HCT116 (cell line): ENCODE data around the gene ORAI2. TPM values are rescaled to one million over a fixed set of nuclear protein-coding genes. Genes with fewer than 3 reads are reported as not detected.
"Not testable (repeated sequence)": the region's sequence is repeated elsewhere in the genome, so short reads cannot be mapped to it uniquely, and the experiment has no call there.

Source experiments
- ATAC-seq: fragments of 200-7000 bp; cut with Tn5 transposase; 2 replicates; pipeline ENCODE4 v1.9.1; 2020; ENCODE audit warnings: mild to moderate bottlenecking, moderate library complexity
- BruUV-seq: library from RNA; stranded (reverse); fragments of 400-500 nt; replicated peaks from 2 replicates; lab custom pipeline; 2021; lab: Mats Ljungman, UMichigan
- CTCF ChIA-PET: fragments of 300-600 bp; sonication (Branson Sonifier 250); formaldehyde crosslinking; loops from one replicate; lab custom pipeline; 2021; ENCODE audit warnings: antibody characterized with exemption; lab: Charles Lee
- POLR2A ChIA-PET: fragments of 300-600, 350-600 bp; sonication (Branson Sonifier 250); formaldehyde crosslinking; loops from one replicate; lab custom pipeline; 2021; ENCODE audit warnings: antibody characterized with exemption; lab: Charles Lee
- RAD21 ChIA-PET, 2 experiments: fragments of 300-600 bp; sonication (Branson Sonifier 250); formaldehyde crosslinking; loops; one replicate each; lab custom pipeline; 2023; ENCODE audit warnings: low total read pairs in 2 of 2; ENCODE audit not compliant: uncharacterized antibody in 2 of 2, unreplicated experiment in 2 of 2, low non-redundant PET in 1 of 2; lab: Charles Lee
- DNase-seq: peaks from one replicate; pipeline ENCODE4 v3.0.0-alpha.2; 2010; ENCODE audit warnings: low read depth, low spot score
- H2AFZ ChIP-seq: fragments of 200-600 bp; shearing (Covaris generic), sonication (generic); 2 replicates; pipeline ENCODE4 v1.6.1; 2017; ENCODE audit warnings: low read depth, mixed run types, mixed read lengths, antibody characterized with exemption, low read length; ENCODE audit not compliant: poor library complexity, severe bottlenecking
- H3K27ac ChIP-seq: 2 replicates; pipeline ENCODE4 v1.5.1; 2012; ENCODE audit warnings: low read depth, low read length
- H3K27me3 ChIP-seq: fragments of 200-600 bp; sonication (generic); 2 replicates; pipeline ENCODE4 v1.6.1; 2016; ENCODE audit warnings: mixed run types, low read length, mixed read lengths; ENCODE audit not compliant: insufficient read depth
- H3K36me3 ChIP-seq, 2 experiments: fragments of 200-500 bp in 1 of 2; fragments of 200-600 bp in 1 of 2; sonication (Bioruptor generic) in 1 of 2; sonication (generic) in 1 of 2; 2 replicates each; pipeline versions ENCODE4 v1.5.1 to v1.6.1; 2014 to 2016; ENCODE audit warnings: low read length in 2 of 2, inconsistent platforms in 1 of 2, mixed read lengths in 1 of 2, mixed run types in 1 of 2; ENCODE audit not compliant: insufficient read depth in 2 of 2, control insufficient read depth in 1 of 2
- H3K4me1 ChIP-seq, 2 experiments: fragments of 200-600 bp in 1 of 2; sonication (generic) in 1 of 2; 2 replicates each; pipeline versions ENCODE4 v1.5.1 to v1.6.1; 2012 to 2017; ENCODE audit warnings: low read length in 2 of 2, inconsistent platforms in 1 of 2, mild to moderate bottlenecking in 1 of 2, mixed read lengths in 1 of 2, mixed run types in 1 of 2, moderate library complexity in 1 of 2; ENCODE audit not compliant: insufficient read depth in 2 of 2, control insufficient read depth in 1 of 2
- H3K4me2 ChIP-seq: fragments of 200-600 bp; sonication (generic); 2 replicates; pipeline ENCODE4 v1.6.1; 2017; ENCODE audit warnings: mixed run types, low read length, mixed read lengths
- H3K4me3 ChIP-seq, 2 experiments: fragments of 200-600 bp in 1 of 2; sonication (generic) in 1 of 2; replicated peaks in 1 of 2; 2 replicates each; pipeline ENCODE4 v1.5.1; 2011 to 2016; ENCODE audit warnings: low read length in 2 of 2, control low read depth in 1 of 2, low read depth in 1 of 2, mild to moderate bottlenecking in 1 of 2, mixed read lengths in 1 of 2, mixed run types in 1 of 2
- H3K79me2 ChIP-seq: fragments of 200-600 bp; sonication (generic); 2 replicates; pipeline ENCODE4 v1.6.1; 2017; ENCODE audit warnings: mild to moderate bottlenecking, mixed run types, low read length, moderate library complexity, mixed read lengths; ENCODE audit not compliant: insufficient read depth
- H3K9ac ChIP-seq: fragments of 200-600 bp; sonication (generic); 2 replicates; pipeline ENCODE4 v1.6.1; 2016; ENCODE audit warnings: low read length, mixed read lengths
- H3K9me2 ChIP-seq: fragments of 200-600 bp; sonication (generic), shearing (Covaris generic); 2 replicates; pipeline ENCODE4 v1.6.1; 2017; ENCODE audit warnings: mixed run types, mild to moderate bottlenecking, moderate library complexity; ENCODE audit not compliant: insufficient read depth
- H3K9me3 ChIP-seq, 2 experiments: fragments of 200-500 bp in 1 of 2; fragments of 200-600 bp in 1 of 2; sonication (Bioruptor generic) in 1 of 2; sonication (generic) in 1 of 2; 2 replicates each; pipeline ENCODE4 v1.6.1; 2014 to 2017; ENCODE audit warnings: low read length in 2 of 2, mixed read lengths in 2 of 2, inconsistent platforms in 1 of 2, low read depth in 1 of 2, mild to moderate bottlenecking in 1 of 2, mixed run types in 1 of 2, moderate library complexity in 1 of 2; ENCODE audit not compliant: control insufficient read depth in 1 of 2, insufficient read depth in 1 of 2
- H4K20me1 ChIP-seq: fragments of 200-600 bp; sonication (generic), shearing (Covaris generic); 2 replicates; pipeline ENCODE4 v1.6.1; 2017; ENCODE audit warnings: mixed run types, mild to moderate bottlenecking, moderate library complexity; ENCODE audit not compliant: insufficient read depth
- CEBPB ChIP-seq: IDR thresholded peaks from 2 replicates; pipeline ENCODE4 v1.6.1; 2012; ENCODE audit warnings: low read depth
- EGR1 ChIP-seq: IDR thresholded peaks from 2 replicates; pipeline ENCODE4 v1.6.1; 2012; ENCODE audit warnings: low read depth
- ELF1 ChIP-seq: IDR thresholded peaks from 2 replicates; pipeline ENCODE4 v1.6.1; 2012; ENCODE audit warnings: low read depth, borderline replicate concordance
- MAX ChIP-seq: IDR thresholded peaks from 2 replicates; pipeline ENCODE4 v1.6.1; 2012
- SIN3A ChIP-seq: IDR thresholded peaks from 2 replicates; pipeline ENCODE4 v1.6.1; 2012; ENCODE audit warnings: low read depth
- SP1 ChIP-seq: IDR thresholded peaks from 2 replicates; pipeline ENCODE4 v1.6.1; 2012; ENCODE audit warnings: low read depth
- SRF ChIP-seq: IDR thresholded peaks from 2 replicates; pipeline ENCODE4 v1.6.1; 2012; ENCODE audit warnings: low read depth
- TCF7L2 ChIP-seq: IDR thresholded peaks from 2 replicates; pipeline ENCODE4 v1.7.0; 2011; ENCODE audit warnings: borderline replicate concordance, inconsistent platforms; ENCODE audit not compliant: insufficient read depth, insufficient read length; ENCODE audit errors: extremely low read depth
- intact Hi-C: fragments of 100-400 bp; cut with micrococcal nuclease; formaldehyde crosslinking; loops from 2 replicates; pipeline ENCODE4 v1.10.0; 2022
- total RNA-seq: library from RNA; stranded (reverse); gene quantifications from one replicate; pipeline ENCODE4 v1.2.1, GENCODE V29; 2021; ENCODE audit not compliant: unreplicated experiment
- TF ChIP-seq, protein P1 (sequence below), 3 experiments: fragments of 200-600 bp in 1 of 3; sonication (generic) in 1 of 3; IDR thresholded peaks in 2 of 3; conservative IDR thresholded peaks in 1 of 3; 2 replicates each; pipeline ENCODE4 v1.5.1; 2012 to 2017; ENCODE audit warnings: low read depth in 2 of 3, low read length in 2 of 3, antibody characterized with exemption in 1 of 3, borderline replicate concordance in 1 of 3, control low read depth in 1 of 3, mild to moderate bottlenecking in 1 of 3, mixed read lengths in 1 of 3, mixed run types in 1 of 3, moderate library complexity in 1 of 3; ENCODE audit not compliant: insufficient read depth in 1 of 3
- TF ChIP-seq, protein P2 (sequence below): IDR thresholded peaks from 2 replicates; pipeline ENCODE4 v1.6.1; 2011; ENCODE audit warnings: mild to moderate bottlenecking, low read length, moderate library complexity; ENCODE audit not compliant: insufficient replicate concordance; ENCODE audit errors: extremely low read depth

ORAI2 gene
- total RNA-seq, 1 experiment from 2014 or later: 13.2 TPM

DNA sequence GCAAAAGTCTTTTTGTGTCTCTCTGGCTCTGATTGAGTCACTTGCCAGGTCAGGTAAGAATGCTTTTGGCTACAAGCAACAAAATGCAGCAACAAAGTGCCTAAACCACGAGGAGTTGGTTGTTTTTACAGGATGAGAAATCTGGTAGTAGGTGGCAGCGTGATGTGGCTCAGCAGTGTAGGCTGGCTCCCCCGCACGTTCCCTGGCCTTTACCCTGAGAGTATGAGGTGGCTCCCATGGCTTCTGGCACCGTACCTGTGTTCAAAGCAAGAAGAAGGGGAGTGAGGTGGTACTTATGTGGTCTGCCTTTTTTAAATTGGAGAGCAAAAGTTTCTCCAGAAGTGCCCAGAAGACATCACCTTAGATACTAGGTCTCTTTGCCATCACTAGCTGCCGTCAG lies 25.5 kb upstream of the ORAI2 start:
- H3K9me3 ChIP-seq: no peaks in the 10 kb centered on the region
- H3K4me1 ChIP-seq: no peaks in the 10 kb centered on the region
- peaks cover 22% of the 10 kb centered on the region; the same call in 1 of the 2 replicates for H3K79me2 ChIP-seq
- no peak overlapping the region for H3K4me3 ChIP-seq
- H3K27me3 ChIP-seq: no peaks in the 10 kb centered on the region
- DNase-seq (no peak), ATAC-seq (no peak)
- no TSS peak for BruUV-seq
- ChIA-PET RAD21 (no interaction called here), POLR2A (no interaction called here), CTCF (no interaction called here)
- TF ChIP-seq, protein P1, sequence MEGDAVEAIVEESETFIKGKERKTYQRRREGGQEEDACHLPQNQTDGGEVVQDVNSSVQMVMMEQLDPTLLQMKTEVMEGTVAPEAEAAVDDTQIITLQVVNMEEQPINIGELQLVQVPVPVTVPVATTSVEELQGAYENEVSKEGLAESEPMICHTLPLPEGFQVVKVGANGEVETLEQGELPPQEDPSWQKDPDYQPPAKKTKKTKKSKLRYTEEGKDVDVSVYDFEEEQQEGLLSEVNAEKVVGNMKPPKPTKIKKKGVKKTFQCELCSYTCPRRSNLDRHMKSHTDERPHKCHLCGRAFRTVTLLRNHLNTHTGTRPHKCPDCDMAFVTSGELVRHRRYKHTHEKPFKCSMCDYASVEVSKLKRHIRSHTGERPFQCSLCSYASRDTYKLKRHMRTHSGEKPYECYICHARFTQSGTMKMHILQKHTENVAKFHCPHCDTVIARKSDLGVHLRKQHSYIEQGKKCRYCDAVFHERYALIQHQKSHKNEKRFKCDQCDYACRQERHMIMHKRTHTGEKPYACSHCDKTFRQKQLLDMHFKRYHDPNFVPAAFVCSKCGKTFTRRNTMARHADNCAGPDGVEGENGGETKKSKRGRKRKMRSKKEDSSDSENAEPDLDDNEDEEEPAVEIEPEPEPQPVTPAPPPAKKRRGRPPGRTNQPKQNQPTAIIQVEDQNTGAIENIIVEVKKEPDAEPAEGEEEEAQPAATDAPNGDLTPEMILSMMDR (IDR thresholded peaks at IDR 0.05 in 2 of 3, conservative IDR thresholded peaks at IDR 0.05 in 1 of 3; ENCODE audit: borderline replicate concordance in 1 of 3, insufficient read depth in 1 of 3, low read depth in 2 of 3, low read length in 2 of 3): no peak
- TF ChIP-seq SIN3A: no peak
- TF ChIP-seq TCF7L2: no peak
- no peak for TF ChIP-seq CEBPB
- no peak for TF ChIP-seq ELF1
- TF ChIP-seq SP1: no peak
- TF ChIP-seq, protein P2, sequence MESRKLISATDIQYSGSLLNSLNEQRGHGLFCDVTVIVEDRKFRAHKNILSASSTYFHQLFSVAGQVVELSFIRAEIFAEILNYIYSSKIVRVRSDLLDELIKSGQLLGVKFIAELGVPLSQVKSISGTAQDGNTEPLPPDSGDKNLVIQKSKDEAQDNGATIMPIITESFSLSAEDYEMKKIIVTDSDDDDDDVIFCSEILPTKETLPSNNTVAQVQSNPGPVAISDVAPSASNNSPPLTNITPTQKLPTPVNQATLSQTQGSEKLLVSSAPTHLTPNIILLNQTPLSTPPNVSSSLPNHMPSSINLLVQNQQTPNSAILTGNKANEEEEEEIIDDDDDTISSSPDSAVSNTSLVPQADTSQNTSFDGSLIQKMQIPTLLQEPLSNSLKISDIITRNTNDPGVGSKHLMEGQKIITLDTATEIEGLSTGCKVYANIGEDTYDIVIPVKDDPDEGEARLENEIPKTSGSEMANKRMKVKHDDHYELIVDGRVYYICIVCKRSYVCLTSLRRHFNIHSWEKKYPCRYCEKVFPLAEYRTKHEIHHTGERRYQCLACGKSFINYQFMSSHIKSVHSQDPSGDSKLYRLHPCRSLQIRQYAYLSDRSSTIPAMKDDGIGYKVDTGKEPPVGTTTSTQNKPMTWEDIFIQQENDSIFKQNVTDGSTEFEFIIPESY: no peak
- no peak for TF ChIP-seq MAX
- no peak for TF ChIP-seq SRF
- TF ChIP-seq EGR1: no peak
- H2AFZ ChIP-seq: no peak overlapping the region
- H3K9ac ChIP-seq: no peak overlapping the region
- peaks cover 48 to 56% of the 10 kb centered on the region in 2 experiments for H3K36me3 ChIP-seq
- no peak overlapping the region for H3K27ac ChIP-seq
- no peaks in the 10 kb centered on the region for H3K9me2 ChIP-seq
- H4K20me1 ChIP-seq: no peaks in the 10 kb centered on the region
- H3K4me2 ChIP-seq: no peak overlapping the region
- intact Hi-C loops: loop anchor here (2.0 kb wide), 1 partner anchor 57 kb away; the partner anchor contains the start of genes ALKBH4 and LRWD1

GRCh38 chr7:102408530-102408929 lies 24.8 kb upstream of the ORAI2 start:
- POLR2A ChIA-PET, H3K9me2 ChIP-seq, H3K4me3 ChIP-seq, H4K20me1 ChIP-seq, H3K9me3 ChIP-seq, H3K9ac ChIP-seq, H3K27ac ChIP-seq, H3K27me3 ChIP-seq, DNase-seq, H3K4me1 ChIP-seq, ATAC-seq, CTCF ChIA-PET, BruUV-seq, RAD21 ChIA-PET, H3K4me2 ChIP-seq, H2AFZ ChIP-seq: not testable (repeated sequence)
- Histone ChIP-seq H3K36me3 (peaks cover 49 to 54% of the 10 kb centered on the region in 2 experiments), H3K79me2 (peaks cover 25% of the 10 kb centered on the region; the same call in 1 of the 2 replicates)
- intact Hi-C loops: loop anchor here (2.0 kb wide), 1 partner anchor 56 kb away; the partner anchor contains the start of genes ALKBH4 and LRWD1
